CD4-positive, alpha-beta T cell treated with Interleukin-15 for 4 hours (primary cell): ENCODE data around the gene CHI3L1.

ENCODE experiments used
- DNase-seq: peaks from one replicate; pipeline ENCODE4 v3.0.0-alpha.2; 2020; ENCODE audit warnings: low spot score

CHI3L1 gene

DNA sequence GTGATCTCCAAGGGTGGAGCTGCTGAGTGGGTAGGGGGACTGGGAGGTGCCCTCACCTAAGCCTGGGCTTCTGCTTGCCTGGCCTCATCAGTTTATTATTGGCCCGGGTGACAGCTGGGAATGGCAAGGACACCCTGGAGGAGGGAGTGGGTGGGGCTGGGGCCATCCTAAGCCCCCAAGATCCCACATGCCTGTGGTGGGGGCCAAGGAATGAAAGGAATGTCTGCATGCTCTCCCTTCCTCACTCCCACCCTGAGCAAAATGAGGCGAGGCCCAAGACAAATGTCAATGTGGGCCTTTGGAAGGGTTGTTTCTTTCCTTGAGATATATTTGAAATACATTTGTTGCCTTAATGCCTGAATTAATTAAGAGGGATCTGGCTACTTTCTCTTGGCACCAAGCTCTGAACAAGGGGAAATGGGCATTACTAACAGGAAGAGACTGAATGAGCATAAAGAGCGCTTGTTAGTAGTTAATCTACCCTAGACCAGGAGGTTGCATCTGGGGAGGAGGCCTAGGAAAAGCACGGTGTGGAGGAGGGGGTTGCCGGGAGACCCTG, 19.7 kb upstream of the CHI3L1 start:
- no peak for DNase-seq

DNA sequence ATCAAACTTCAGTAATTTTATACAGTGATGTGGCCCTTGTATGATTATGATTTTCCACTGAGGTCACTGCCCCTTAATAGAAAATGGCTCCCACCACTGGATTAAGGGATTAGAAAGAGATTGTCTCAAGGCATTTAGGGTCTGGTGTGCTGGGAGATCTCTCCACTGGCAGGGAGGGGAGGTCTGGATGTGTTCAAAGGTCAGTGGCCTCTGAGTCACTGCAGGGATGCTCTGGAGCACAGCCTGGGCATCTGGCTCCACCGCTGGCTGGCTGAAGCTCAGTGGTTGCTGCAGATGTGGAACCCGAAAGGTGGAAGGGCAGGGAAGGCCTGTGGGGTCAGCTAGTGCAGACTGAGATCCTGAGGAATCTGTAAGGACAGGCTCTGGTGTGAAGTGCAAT, 18.3 kb upstream of the CHI3L1 start:
- DNase-seq = no peak

DNA sequence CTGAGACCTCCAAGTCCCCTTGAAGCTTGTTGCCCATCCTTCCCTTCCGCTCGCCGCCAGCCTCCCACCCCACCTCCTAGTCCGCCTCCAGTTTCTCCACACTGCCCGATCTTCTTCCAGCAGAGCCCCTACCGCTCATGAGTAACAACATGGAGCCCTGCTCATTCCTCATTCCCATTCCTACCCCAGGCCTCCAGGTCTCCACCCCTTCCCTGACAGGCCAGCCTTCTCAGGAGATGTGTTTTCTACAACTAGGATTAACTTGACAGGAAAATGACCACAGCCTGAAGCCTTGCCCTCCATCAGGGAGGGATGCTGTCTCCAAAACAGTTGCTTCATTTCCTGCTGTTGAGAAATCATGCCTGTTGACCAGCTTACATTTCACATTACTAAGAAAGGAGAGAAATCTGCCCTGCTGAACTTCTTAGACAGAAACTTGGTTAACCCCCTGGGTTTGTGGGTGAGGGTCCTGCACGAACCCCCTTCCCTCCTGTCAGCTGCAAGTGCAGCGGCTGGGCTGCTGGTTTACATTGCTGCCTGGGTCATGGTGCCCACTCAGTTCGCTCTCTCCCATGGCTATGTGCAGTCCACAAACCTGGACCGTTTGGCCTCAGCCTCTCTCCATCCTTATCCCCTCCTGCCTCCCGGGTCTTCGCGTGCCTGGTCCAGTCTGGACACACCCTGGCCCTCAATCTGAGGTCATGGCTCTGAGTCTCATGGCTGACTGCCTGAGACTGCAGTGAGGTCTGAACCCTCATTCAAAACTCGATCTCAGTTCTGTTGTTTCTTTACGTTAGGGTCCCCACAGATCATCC, 16.1 kb upstream of the CHI3L1 start:
- DNase-seq = no peak

DNA sequence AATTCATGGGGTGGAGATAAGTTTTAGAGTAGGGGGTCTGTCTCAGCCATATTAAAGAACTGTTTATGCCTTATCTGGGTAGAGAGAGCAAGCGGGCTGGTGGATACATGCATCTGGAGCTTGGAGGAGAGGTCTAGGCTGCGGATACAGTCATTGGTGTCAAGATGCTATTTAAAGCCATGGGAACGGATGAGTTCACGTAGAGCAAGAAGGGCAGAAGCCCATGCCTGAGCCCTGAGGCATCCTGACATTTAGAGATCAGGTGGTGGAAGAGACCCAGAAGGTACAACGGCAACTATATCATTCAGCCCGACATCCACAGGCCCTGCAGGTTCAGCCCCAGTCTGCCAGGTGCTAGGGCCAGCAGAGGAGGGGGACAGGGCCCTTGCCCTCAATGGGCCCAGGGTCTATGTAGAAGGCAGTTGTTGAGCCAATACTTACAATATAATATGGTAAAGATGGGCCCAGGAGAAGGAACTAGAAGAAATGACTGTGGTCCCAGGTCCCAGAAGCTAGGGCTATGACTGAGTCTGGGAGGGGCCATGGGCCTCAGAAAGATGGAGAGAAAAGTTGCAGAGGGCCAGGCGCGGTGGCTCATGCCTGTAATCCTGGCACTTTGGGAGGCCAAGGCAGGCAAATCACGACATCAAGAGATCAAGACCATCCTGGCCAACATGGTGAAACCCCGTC, 15.2 kb upstream of the CHI3L1 start:
- DNase-seq = no peak

DNA sequence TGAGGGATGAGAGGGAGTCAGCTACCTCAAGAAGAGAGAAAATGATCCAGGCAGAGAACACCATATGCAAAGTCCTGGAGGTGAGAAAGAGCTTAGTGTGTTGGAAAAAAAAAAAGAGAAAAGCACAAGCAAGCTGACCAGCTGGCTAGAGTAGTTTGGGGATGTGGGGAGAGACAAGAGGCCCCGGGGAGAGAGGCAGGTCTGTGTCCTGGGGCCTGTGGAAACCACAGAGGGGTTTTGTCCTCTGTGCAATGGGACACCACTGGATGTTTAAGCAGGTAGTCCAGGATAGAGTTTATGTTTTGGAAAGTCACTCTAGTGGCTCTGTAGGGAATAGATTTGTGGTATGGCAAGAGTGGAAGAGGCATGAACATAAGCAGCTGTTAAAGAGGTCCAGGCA, 14.4 kb upstream of the CHI3L1 start:
- no peak for DNase-seq

DNA sequence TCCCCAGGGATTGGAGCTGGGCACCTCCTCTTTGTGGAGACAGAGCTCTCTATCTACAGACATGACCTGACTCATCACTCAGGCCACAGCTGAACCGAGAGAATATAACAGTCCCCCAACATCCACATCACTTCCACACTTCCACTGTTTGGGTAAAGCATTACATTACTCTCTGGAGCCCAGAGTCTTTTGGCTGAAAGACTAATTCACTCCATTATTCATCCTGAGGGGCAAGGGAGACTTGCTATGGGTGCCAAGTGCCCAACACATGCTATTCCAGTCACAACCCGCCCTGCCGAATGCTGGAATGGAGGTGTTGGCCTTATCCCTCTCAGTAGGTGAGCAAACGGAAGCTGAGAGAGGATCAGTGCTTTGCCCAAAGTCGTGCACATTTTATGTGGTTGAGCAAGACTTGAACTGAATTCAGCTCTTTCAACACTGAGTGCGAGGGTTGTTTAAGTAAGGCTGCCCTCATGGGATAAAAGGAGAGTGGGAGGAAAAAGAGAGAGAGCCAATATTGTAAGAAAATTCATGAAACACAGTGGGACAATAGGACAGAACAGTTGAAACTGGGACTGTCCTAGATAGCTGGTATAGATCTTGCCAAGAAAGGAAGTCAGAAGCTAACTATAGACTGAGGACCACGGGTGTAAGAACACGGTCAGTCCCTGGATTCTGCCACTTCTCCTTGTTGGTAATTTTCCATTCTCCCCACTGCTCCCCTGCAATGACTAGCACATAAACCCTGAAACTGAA, 13.5 kb upstream of the CHI3L1 start:
- DNase-seq = no peak

DNA sequence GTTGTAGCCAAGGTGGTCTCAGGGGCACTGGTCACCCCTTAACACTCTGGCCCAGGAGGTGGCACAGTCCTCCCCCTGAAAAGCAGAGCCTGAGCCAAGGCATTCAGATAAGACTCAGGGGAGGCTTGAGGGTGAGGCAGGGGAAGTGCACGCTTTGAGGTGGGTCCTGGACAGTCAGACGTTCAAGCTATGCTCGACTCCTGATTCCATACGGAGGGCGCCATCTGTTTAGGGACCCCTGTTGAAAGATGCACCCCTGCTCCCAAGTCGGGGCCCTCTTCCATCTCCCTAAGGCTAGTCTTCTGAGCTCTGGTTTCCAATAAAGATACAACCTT, 12.9 kb upstream of the CHI3L1 start:
- DNase-seq = no peak

DNA sequence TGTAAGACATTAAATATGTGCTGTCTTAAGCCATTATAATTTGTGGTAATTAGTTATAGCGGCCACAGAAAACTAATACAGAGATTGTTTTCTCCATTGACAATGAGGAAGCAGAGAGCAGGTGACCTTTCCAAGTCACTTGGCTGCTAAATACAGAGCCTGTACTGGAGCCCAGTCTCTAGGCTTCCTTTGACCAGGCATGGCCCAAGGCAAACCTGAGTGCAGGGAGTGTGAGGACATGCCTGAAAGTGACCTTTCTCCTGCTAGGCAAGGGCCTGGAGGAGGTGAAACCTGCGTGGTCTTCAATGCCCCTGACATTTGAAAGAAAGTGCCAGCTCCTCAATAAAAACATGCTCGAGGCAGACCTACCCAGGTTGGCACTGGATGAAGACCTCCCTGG, 12.5 kb upstream of the CHI3L1 start:
- DNase-seq = no peak

DNA sequence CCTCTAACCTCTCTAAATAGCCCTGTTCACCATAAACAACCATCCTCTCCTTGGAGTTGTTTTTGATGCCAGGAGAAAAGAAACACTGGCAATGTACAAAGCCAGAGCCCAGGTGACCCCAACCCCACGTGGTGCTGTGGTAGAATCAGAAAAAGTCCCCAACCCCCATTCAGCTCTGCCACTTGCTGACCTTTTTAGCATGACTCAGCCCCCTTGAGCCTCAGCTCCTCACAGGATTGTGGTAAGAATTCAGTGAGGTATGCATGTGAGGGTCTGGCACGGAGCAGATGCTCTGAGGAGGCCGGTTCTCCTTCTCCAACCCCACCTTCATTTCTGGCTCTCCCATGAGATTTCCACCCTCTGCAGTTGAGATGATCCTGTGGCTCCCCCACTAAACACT, 11.1 kb upstream of the CHI3L1 start:
- DNase-seq = no peak

DNA sequence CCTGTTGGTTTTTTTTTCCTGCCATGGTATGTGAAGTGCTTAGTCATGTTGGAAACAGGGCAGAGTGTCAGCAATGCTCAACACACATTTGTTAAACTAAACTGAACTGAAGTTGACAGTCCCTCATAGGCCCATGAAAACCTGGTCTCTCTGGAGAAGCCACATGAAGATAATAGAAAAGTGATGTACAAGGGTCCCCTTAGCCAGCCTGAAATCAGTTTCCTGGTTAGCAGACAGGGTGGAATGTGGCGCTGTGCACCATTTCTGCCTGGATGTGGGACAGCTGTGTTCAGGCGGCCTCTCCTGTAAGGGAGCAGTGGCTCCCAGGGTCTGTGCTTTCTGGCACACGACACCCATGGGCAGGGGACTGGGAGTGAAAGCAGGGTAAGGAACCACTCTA, 9.9 kb upstream of the CHI3L1 start:
- DNase-seq = no peak

DNA sequence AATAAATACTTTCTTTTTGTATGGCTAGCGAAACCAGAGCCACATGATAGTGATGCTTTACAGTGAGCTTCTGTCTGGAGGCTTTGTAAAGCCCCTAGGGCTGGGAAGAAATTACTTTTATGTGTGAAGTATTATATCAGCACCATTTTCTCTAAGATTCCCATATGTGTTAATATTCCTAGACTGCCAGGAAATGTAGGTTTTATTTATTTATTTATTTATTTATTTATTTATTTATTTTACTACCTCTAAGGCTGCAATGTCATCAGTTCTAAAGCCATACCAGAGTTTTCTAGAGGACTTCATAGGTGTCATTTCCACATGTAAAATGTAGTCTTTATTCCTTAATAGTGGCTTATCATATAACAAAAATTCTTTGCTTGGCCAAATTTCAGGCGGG, 4.4 kb upstream of the CHI3L1 start:
- DNase-seq = no peak

DNA sequence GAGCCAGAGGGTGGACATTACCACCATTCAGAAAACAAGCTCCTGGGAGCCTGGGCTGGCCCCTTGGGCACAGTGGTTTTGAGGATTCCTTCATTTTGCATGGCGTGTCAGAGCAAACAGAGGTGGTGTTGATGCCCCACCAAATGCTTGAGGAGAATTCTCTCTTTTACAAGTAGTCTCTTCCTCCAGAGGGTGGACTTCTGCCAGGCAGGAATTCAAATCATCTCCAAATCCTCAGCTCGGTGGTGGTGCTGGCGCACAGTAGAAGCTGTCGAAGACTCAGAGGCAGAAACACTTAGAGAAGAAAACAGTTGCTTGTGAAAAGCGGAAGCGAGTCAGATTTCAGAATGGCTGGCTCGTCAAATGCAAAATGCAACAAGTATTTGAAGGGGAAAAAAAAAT, 3.4 kb upstream of the CHI3L1 start:
- no peak for DNase-seq

DNA sequence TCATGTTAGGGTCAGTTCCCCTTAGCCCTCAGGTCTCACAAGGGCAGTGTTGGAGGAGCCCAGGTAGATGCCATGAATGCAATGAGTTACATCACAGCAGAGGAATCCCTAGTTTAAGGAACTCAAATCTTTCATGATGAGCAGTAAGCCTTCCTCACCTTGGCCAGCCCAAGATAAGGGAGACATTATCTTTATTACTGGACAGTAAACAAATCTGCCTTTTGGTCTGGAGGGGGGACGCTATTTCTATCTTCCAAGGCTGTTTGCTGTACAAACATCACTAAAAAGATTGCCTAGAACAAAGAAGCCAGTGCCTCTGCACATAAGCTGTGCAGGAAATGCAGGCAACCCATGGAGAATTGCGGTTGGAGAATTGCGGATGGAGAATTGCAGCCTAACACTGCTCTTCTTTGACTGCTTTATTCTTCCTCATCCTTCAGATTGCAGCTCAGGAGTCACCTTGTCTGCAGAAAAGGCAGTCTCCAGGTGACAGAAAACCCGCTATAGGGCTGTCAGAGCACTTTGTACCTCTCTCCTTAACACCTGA, 2.3 kb upstream of the CHI3L1 start:
- no peak for DNase-seq

DNA sequence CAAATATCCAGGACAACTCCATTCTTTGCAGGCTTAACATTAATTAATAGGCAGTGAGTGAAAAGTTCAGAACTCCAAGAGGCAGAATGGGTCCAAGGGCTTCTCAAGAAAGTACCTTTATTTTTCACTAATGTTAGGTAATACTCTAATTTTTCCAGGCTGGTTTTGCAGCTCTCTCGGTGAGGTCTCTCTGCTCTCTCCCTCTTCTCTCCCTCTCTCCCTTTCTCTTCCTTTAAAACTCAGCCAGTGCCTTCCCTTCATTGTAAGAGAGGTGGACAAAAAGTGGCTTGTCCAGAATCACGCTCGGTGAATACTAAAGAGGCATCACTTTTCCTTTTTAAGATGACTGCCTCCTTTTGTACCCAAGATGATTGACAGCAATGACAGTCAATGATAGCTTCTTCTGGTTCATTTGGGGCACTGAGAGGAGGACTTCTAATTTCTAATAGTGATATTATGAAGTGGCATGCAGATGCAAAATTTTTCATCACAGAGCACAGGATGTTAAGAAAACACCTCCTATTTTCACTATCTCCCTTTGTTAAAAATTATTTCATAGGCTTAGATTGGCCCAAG, 1.3 kb upstream of the CHI3L1 start:
- no peak for DNase-seq

DNA sequence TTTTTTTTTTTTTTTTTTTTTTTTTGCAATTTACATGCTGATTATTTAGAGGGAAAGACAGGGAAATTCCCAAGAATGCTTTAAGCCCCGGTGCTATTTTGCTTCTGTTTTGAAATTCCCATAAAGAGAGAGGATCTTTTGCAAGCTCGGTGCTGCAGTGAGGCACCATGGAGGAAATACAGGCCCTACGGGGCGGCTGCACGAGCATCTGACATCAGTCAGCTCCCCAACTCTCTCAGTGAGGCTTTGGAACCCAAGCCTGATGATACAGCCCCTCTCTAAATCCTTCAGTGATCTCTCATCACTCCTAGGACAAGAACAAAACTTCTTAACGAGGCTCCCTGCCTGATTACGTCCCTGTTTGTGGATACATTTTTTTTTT, 791 bp upstream of the CHI3L1 start:
- no peak for DNase-seq

DNA sequence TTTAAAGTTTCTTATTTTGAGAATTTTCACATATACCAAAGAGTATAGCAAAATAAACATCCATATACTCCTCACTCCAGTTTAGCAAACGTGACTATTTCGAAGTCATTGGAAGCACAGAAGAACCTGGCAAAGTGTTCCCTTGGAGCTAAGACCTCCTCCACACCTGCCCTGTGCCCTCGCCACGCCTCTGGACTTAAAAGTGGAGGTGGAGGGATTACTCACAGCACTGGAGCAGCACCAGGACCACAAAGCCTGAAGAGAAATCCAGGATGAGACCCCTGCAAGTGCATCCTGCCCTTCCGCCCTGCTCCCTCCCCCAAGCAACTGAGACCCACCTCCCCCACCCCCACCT, 436 bp downstream of the CHI3L1 start:
- no peak for DNase-seq

DNA sequence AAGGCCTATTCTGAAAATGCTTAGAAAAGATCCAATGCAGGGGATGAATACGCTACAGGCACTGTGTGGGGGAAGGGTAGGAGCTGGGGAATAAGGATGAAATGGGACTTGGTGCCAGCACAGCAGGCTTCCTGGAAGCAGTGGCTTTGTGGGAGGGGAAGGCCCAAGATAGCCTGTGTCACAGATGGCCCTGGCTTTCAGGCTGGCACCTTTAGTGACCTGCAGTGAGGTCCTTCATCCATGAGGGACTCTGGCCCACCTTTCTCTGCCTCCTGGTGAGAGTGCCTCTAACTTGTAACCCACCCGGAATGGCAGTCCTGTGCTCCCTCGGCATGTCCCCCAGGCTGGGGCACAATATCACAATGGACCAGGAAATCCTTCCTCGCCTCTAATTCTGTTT, 919 bp downstream of the CHI3L1 start:
- DNase-seq = no peak

DNA sequence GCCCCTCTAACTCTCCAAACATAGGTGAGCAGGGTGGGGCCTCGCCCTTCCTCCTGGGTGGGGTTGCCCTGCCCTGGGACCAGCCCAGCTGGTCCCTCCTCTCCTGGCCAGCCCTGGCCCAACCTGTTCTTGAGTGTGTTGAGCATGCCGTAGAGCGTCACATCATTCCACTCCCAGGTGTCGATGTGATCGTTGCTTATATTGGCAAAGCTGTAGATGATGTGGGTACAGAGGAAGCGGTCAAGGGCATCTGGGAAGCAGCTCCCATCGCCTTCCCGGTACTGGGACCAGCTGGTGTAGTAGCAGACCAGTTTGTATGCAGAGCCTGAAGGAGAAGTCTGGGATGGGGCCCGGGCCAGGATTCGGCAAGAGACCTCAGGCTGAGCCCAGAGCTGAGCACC, 1.4 kb downstream of the CHI3L1 start:
- DNase-seq = no peak

DNA sequence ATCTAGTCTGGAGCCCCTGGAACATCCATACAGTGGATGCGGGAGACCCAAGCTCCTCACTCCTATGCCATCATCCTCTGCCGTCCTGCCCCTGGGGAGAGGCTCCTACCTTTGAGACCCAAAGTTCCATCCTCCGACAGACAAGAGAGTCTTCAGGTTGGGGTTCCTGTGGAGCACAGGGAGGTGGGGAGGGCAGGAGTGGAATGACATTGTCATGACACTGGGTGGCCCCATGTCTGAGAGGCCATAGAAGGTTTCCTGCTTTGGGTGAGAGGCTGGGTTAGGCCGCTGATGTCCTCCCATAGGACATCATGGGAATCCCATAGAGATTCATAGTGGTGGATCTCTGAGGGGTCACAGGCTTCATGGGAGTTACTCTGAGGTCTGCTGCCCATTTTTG, 2.0 kb downstream of the CHI3L1 start:
- DNase-seq = no peak

DNA sequence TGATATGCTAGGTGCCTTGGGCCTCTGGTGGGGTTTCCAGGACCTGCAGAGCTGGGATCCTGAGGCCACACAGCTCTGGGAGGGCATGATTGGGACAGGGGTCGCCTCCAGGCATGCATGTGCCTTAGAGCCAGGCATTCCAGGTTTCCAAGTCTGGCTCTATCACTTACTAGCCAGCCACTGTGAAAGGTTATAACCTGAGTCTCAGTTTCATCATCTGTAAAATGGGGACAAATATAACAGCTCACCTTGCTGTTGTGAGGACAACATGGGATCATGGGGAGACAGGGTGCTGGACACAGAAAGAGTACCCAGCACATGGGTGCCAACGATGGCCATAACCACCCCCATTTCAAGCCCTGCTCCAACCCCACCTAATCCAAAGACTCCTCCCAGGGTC, 2.7 kb downstream of the CHI3L1 start:
- no peak for DNase-seq

DNA sequence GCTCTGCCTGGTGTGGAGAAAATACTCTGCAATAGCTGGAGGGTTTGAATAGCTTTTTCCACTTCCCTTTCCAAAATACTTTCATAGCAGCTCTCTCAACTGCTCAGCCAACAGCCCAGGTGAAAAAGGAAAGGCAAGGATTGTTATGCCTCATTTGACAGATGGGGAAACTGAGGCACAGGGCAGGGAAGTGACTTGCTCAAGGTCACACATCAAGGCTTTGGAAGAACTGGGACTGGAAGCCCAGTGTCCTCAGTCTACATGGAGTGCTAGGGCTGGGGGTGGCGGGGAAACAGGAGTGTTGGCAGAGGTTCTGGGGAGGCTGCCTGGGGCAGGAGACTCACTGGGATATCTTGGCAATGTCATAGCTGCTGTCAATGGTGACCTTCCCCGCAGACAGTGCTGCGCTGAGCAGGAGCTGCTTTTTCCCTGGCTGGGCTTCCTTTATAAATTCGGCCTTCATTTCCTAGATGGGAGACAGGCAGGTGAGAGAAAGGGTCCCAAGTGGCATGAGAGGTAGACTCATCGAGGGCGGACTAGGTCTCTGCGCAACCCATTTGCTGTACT, 4.0 kb downstream of the CHI3L1 start:
- no peak for DNase-seq
